Measurements from ENCODE around the gene ASCL4.

ASCL4 gene

GRCh38 chr12:107778383-107779025 is 4.0 kb downstream of the ASCL4 start:
- DNase-seq (ENCODE audit: low read depth in 2 of 3, low spot score in 1 of 3), result no peak

GRCh38 chr12:107779077-107779831 is 4.8 kb downstream of the ASCL4 start:
- DNase-seq (ENCODE audit: low read depth in 2 of 3, low spot score in 1 of 3), result no peak

- no peak for DNase-seq (ENCODE audit: low read depth in 2 of 3, low spot score in 1 of 3)
These were observed 5.8 kb downstream of the ASCL4 start for GRCh38 chr12:107780298-107780697.

GRCh38 chr12:107782067-107782466 is 7.6 kb downstream of the ASCL4 start:
- DNase-seq (ENCODE audit: low read depth in 2 of 3, low spot score in 1 of 3), result no peak

GRCh38 chr12:107783406-107784376 is 9.2 kb downstream of the ASCL4 start:
- DNase-seq (ENCODE audit: low read depth in 2 of 3, low spot score in 1 of 3), result no peak

GRCh38 chr12:107788281-107788680 is 13.8 kb downstream of the ASCL4 start:
- DNase-seq (ENCODE audit: low read depth in 2 of 3, low spot score in 1 of 3), result no peak

GRCh38 chr12:107788690-107789458 is 14.4 kb downstream of the ASCL4 start:
- DNase-seq (ENCODE audit: low read depth in 2 of 3, low spot score in 1 of 3), result no peak

- no peak for DNase-seq (ENCODE audit: low read depth in 2 of 3, low spot score in 1 of 3)
These were observed 17.1 kb downstream of the ASCL4 start for GRCh38 chr12:107791465-107792089.

GRCh38 chr12:107794451-107794850 is 19.9 kb downstream of the ASCL4 start:
- no peak for DNase-seq (ENCODE audit: low read depth in 2 of 3, low spot score in 1 of 3)

GRCh38 chr12:107798580-107798979 is 24.1 kb downstream of the ASCL4 start:
- DNase-seq (ENCODE audit: low read depth in 2 of 3, low spot score in 1 of 3), result no peak

- DNase-seq (ENCODE audit: low read depth in 2 of 3, low spot score in 1 of 3), result no peak
These were observed 26.6 kb downstream of the ASCL4 start for GRCh38 chr12:107801150-107801549.

- DNase-seq (ENCODE audit: low read depth in 2 of 3, low spot score in 1 of 3), result no peak
These were observed 28.6 kb downstream of the ASCL4 start for GRCh38 chr12:107803092-107803491.

GRCh38 chr12:107805488-107806180 is 31.1 kb downstream of the ASCL4 start:
- DNase-seq (ENCODE audit: low read depth in 2 of 3, low spot score in 1 of 3), result no peak

GRCh38 chr12:107807471-107808150 is 33.1 kb downstream of the ASCL4 start:
- DNase-seq (ENCODE audit: low read depth in 2 of 3, low spot score in 1 of 3), result no peak

- no peak for DNase-seq (ENCODE audit: low read depth in 2 of 3, low spot score in 1 of 3)
These were observed 42.7 kb downstream of the ASCL4 start for GRCh38 chr12:107817250-107817649.

GRCh38 chr12:107818984-107819383 is 44.5 kb downstream of the ASCL4 start:
- DNase-seq (ENCODE audit: low read depth in 2 of 3, low spot score in 1 of 3), result no peak

- DNase-seq (ENCODE audit: low read depth in 2 of 3, low spot score in 1 of 3), result no peak
These were observed 47.9 kb downstream of the ASCL4 start for GRCh38 chr12:107822356-107822755.

Data from stimulated activated CD4-positive, alpha-beta T cell treated with anti-CD3 and anti-CD28 coated beads, Interleukin-12 subunit alpha, Interleukin-12 subunit beta, amount 100 ng/mL, for 48 hours (primary cell).